Adipocyte (in vitro differentiated cells): ENCODE data around the gene MCF2L2.

Experiments
- DNase-seq: peaks from one replicate; pipeline ENCODE4 v3.0.0-alpha.2; 2015; ENCODE audit warnings: low read depth
- H3K27me3 ChIP-seq: replicated peaks from 2 replicates; pipeline ENCODE4 v1.7.0; 2013; ENCODE audit warnings: mild to moderate bottlenecking, low read length, moderate library complexity; ENCODE audit not compliant: control insufficient read depth, insufficient read depth
- H3K36me3 ChIP-seq: 2 replicates; pipeline ENCODE4 v1.7.0; 2013; ENCODE audit warnings: low read length, mild to moderate bottlenecking, moderate library complexity; ENCODE audit not compliant: control insufficient read depth, insufficient read depth, severe bottlenecking
- H3K4me1 ChIP-seq: 2 replicates; pipeline ENCODE4 v1.7.0; 2013; ENCODE audit warnings: mild to moderate bottlenecking, low read length, moderate library complexity; ENCODE audit not compliant: control insufficient read depth, insufficient read depth
- H3K4me3 ChIP-seq: 2 replicates; pipeline ENCODE4 v1.7.0; 2013; ENCODE audit warnings: mild to moderate bottlenecking, low read length, moderate library complexity
- H3K9ac ChIP-seq: 2 replicates; pipeline ENCODE4 v1.7.0; 2013; ENCODE audit warnings: mild to moderate bottlenecking, low read length, moderate library complexity
- H3K9me3 ChIP-seq: 2 replicates; pipeline ENCODE4 v1.7.0; 2013; ENCODE audit warnings: mild to moderate bottlenecking, low read length, moderate library complexity; ENCODE audit not compliant: control insufficient read depth

Gene MCF2L2

DNA sequence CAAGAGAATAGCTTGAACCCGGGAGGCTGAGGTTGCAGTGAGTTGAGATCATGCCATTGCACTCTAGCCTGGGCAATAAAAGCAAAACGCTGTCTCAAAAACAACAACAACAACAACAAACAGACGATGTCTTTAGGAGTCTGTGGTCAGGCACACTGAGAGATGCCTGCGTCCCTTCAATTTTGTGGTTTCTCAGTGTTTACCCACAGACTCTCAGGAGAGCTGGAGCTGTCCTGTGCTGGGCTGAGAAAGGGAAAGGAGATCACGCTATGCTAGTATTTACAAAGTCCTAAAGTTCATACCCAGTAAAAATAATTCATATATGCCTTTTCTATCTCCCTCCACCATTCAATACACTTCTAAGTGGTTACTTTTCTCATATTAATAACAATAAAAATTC, 272.2 kb downstream of the MCF2L2 start:
- no peak overlapping the region for H3K9ac ChIP-seq
- no peaks in the 10 kb centered on the region for H3K36me3 ChIP-seq
- H3K4me1 ChIP-seq, result no peaks in the 10 kb centered on the region
- H3K27me3 ChIP-seq, result peaks cover 45% of the 10 kb centered on the region
- no peaks in the 10 kb centered on the region for H3K9me3 ChIP-seq
- DNase-seq, result no peak
- H3K4me3 ChIP-seq, result no peak overlapping the region

DNA sequence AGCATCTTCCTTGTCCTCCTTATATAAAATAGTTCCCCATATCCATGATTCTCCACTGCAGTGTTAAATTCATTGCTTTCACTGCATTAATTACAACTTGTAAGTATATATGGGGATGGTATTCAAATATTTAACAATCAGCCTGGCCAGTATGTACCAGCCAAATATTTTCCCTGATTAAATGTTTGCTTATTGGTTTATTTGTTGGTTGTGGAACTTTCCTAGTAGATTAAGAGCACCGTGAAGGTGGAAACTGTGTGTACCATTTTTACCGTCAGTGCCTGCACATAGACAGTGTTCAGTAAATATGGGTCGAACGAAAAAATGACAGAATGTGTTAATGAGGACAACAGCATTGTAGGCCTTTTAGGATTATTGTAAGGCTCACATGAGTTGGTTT, 272.9 kb downstream of the MCF2L2 start:
- Histone ChIP-seq H3K27me3 (peaks cover 38% of the 10 kb centered on the region), H3K4me1 (no peaks in the 10 kb centered on the region), H3K36me3 (no peaks in the 10 kb centered on the region), H3K9me3 (no peaks in the 10 kb centered on the region), H3K4me3 (no peak overlapping the region), H3K9ac (no peak overlapping the region)
- no peak for DNase-seq

- Histone ChIP-seq H3K9ac (no peak overlapping the region), H3K27me3 (peaks cover 32% of the 10 kb centered on the region), H3K4me3 (no peak overlapping the region), H3K4me1 (peaks cover 4% of the 10 kb centered on the region), H3K9me3 (no peaks in the 10 kb centered on the region), H3K36me3 (no peaks in the 10 kb centered on the region)
- no peak for DNase-seq
These were observed 275.0 kb downstream of the MCF2L2 start for GRCh38 chr3:183153210-183153950.

DNA sequence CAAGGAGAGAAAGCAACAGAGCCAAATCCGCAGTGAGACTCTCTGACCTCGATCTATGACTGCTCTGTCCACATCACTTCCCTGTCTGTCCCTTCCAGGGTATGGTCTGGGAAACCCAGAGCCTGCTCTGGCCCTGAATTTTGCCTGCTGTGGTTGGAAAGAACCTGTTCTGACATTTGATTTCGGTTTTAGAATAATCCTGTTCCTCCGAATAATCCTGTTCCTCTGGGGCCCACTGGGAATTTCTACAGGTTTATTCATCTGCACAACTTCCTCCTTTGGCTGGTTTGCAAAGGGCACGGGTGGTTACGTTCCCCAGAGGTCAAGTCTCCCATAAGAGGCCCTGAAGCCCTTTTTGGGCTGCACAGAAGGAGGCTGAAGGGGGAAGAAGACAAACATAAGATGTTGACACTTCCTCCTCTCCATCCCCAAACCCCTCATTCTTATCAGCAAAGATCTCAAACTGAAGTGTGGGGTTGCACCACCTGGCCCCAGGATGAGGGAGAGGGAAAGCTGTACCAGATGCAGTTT, 276.5 kb downstream of the MCF2L2 start:
- no peak for DNase-seq
- Histone ChIP-seq H3K4me1 (peaks cover 4% of the 10 kb centered on the region), H3K27me3 (peaks cover 26% of the 10 kb centered on the region), H3K36me3 (no peaks in the 10 kb centered on the region), H3K4me3 (no peak overlapping the region), H3K9me3 (no peaks in the 10 kb centered on the region), H3K9ac (no peak overlapping the region)

DNA sequence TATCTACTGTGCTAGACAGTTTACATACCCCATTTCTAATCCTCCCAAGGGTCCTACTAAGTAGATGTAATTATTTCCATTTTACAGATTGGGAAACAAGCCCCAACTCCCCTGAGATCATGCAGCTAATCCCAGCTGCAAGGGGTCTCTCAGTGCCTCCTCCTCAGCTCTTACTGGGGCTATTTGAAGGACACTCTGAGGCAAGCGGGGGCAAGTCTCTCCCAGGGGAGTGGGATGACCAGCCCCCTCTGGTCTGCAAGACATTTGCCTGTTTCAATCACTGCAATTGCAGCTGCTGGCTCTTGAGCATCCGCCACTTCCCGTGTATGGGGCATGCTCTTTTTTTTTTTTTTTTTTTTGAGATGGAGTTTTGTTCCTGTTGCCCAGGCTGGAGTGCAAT, 277.3 kb downstream of the MCF2L2 start:
- H3K4me3 ChIP-seq, result no peak overlapping the region
- no peak for DNase-seq
- peaks cover 4% of the 10 kb centered on the region for H3K4me1 ChIP-seq
- H3K9ac ChIP-seq, result no peak overlapping the region
- H3K9me3 ChIP-seq, result no peaks in the 10 kb centered on the region
- H3K36me3 ChIP-seq, result no peaks in the 10 kb centered on the region
- peaks cover 25% of the 10 kb centered on the region for H3K27me3 ChIP-seq

GRCh38 chr3:183149915-183150750, 278.3 kb downstream of the MCF2L2 start:
- H3K4me3 ChIP-seq, result no peak overlapping the region
- peaks cover 25% of the 10 kb centered on the region for H3K27me3 ChIP-seq
- peak; percentile 29 for DNase-seq
- no peak overlapping the region for H3K9ac ChIP-seq
- peaks cover 4% of the 10 kb centered on the region for H3K4me1 ChIP-seq
- H3K9me3 ChIP-seq, result no peaks in the 10 kb centered on the region
- H3K36me3 ChIP-seq, result no peaks in the 10 kb centered on the region

- Histone ChIP-seq H3K27me3 (peaks cover 28% of the 10 kb centered on the region), H3K36me3 (no peaks in the 10 kb centered on the region), H3K9me3 (no peaks in the 10 kb centered on the region), H3K4me1 (peaks cover 4% of the 10 kb centered on the region), H3K4me3 (no peak overlapping the region), H3K9ac (no peak overlapping the region)
- DNase-seq, result peak; percentile 66
These were observed 280.4 kb downstream of the MCF2L2 start for GRCh38 chr3:183148056-183148455.

- Histone ChIP-seq H3K36me3 (no peaks in the 10 kb centered on the region), H3K4me3 (no peak overlapping the region), H3K4me1 (no peaks in the 10 kb centered on the region), H3K9me3 (no peaks in the 10 kb centered on the region), H3K9ac (no peak overlapping the region), H3K27me3 (peaks cover 30% of the 10 kb centered on the region)
- DNase-seq, result no peak
These were observed 284.1 kb downstream of the MCF2L2 start for GRCh38 chr3:183144363-183144762.

DNA sequence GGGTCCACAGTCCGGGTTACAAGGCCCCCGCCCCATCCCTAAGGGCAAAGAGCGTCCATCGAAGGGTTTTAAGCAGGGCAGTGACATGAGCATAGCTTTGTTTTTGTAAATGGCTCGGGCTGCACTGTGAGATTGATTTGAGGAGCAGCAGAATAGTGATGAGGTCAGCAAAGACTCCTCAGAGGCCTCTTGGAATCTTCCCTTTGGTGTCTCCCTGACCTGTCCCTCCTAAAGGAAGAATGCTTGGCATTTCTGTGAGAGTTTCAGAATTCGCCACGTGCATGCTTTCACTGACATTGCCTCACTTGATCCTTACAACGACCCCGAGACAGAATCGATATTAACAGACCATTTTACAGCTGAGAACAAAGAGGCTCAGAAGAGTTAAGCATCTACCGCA, 286.2 kb downstream of the MCF2L2 start:
- Histone ChIP-seq H3K9ac (no peak overlapping the region), H3K36me3 (no peaks in the 10 kb centered on the region), H3K9me3 (peaks cover 12% of the 10 kb centered on the region), H3K4me3 (no peak overlapping the region), H3K4me1 (no peaks in the 10 kb centered on the region), H3K27me3 (peaks cover 30% of the 10 kb centered on the region)
- DNase-seq, result no peak

DNA sequence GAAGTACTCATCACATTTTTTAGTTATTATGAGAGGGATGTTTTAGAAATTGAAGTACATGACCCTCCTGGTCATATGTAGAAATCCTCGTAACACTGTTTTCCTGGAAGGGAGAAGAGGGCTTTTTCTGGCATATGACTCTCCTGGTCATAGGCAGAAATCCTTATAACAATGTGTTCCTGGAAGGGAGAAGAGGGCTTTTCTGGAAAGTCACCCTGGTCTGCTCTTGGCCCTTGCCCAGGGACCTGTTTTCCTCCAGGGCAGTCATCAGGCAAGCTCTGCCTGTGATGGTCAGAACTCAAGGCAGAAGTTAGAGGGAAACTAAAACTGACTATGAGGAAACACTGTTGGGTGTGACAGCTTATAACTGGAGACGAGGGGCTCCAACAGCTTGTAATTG, 293.6 kb downstream of the MCF2L2 start:
- no peak overlapping the region for H3K4me3 ChIP-seq
- DNase-seq, result no peak
- peaks cover 30% of the 10 kb centered on the region for H3K27me3 ChIP-seq
- H3K4me1 ChIP-seq, result peaks cover 5% of the 10 kb centered on the region
- no peaks in the 10 kb centered on the region for H3K36me3 ChIP-seq
- H3K9me3 ChIP-seq, result peaks cover 13% of the 10 kb centered on the region
- H3K9ac ChIP-seq, result no peak overlapping the region

DNA sequence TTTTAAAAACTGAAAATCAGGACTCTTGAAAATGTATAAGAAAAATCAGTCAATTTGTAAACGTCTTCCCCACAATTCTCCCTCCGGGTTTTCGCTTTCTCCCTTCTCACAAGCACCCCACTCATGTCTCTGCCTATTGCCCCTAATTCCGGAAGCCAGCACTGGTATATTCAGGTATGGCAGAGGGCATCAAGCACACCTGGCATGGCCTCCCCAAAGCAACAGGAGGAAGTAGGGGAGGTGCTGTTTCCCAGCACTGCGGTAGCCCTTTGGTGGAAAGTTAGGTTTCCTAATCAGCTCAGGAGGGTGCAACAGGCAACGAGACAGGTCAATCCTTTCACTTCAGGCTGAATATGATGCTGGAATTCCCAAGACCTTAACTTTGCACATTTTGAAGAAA, 296.0 kb downstream of the MCF2L2 start:
- Histone ChIP-seq H3K4me1 (peaks cover 5% of the 10 kb centered on the region), H3K27me3 (peaks cover 30% of the 10 kb centered on the region), H3K9me3 (peaks cover 9% of the 10 kb centered on the region), H3K9ac (no peak overlapping the region), H3K36me3 (no peaks in the 10 kb centered on the region), H3K4me3 (no peak overlapping the region)
- no peak for DNase-seq
